ENCODE data around the gene SENP3. TPM values are rescaled to one million over a fixed set of nuclear protein-coding genes. Genes with fewer than 3 reads are reported as not detected.

The SENP3 gene
- total RNA-seq, 4 donors from 2014 or later: 40.2 to 53.5 (median 51.6) TPM

DNA sequence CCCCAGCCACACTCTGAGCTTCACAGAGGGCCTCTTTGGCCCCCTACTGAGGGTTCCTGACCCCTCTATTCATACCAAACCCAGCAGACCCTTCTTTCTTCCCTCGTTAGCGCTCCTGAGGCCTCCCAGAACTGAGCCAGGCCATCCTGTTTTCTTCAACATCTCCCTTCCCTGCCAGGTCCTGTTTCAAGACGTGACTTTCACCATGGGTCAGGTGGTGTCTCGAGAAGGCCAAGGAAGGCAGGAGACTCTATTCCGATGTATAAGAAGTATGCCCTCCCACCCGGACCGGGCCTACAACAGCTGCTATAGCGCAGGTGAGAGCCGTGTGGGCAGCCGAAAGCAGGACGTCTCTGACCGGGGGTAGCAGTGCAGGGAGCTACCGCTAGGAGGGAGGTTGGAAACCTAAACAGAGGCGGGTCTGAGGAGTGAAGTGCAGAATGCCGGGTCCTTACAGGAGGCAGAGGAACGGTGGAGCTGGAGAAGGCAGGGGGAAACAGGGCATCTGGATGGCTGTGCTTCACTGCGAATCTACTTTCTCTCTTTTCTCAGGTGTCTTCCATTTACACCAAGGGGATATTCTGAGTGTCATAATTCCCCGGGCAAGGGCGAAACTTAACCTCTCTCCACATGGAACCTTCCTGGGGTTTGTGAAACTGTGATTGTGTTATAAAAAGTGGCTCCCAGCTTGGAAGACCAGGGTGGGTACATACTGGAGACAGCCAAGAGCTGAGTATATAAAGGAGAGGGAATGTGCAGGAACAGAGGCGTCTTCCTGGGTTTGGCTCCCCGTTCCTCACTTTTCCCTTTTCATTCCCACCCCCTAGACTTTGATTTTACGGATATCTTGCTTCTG, 1.3 kb upstream of the SENP3 start:
- TF ChIP-seq, protein P1, sequence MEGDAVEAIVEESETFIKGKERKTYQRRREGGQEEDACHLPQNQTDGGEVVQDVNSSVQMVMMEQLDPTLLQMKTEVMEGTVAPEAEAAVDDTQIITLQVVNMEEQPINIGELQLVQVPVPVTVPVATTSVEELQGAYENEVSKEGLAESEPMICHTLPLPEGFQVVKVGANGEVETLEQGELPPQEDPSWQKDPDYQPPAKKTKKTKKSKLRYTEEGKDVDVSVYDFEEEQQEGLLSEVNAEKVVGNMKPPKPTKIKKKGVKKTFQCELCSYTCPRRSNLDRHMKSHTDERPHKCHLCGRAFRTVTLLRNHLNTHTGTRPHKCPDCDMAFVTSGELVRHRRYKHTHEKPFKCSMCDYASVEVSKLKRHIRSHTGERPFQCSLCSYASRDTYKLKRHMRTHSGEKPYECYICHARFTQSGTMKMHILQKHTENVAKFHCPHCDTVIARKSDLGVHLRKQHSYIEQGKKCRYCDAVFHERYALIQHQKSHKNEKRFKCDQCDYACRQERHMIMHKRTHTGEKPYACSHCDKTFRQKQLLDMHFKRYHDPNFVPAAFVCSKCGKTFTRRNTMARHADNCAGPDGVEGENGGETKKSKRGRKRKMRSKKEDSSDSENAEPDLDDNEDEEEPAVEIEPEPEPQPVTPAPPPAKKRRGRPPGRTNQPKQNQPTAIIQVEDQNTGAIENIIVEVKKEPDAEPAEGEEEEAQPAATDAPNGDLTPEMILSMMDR (IDR thresholded peaks at IDR 0.05): peak; percentile 52 to 64
- TF ChIP-seq POLR2A (IDR thresholded peaks at IDR 0.05) (no peak), EP300 (IDR thresholded peaks at IDR 0.05) (no peak)
- WGBS: 30% methylated on average over 22 of the region's 22 CpGs
- H3K27me3 ChIP-seq: no peaks in the 10 kb centered on the region
- peaks cover 22% of the 10 kb centered on the region for H3K36me3 ChIP-seq
- DNase-seq (ENCODE audit: low spot score in 2 of 2): peak in 1 of 2 donors; percentile 82
- H3K27ac ChIP-seq: peak overlapping the region; percentile 95
- peaks cover 57% of the 10 kb centered on the region for H3K4me1 ChIP-seq
- H3K4me3 ChIP-seq: peak overlapping the region; percentile 96
- H3K9me3 ChIP-seq: no peaks in the 10 kb centered on the region

DNA sequence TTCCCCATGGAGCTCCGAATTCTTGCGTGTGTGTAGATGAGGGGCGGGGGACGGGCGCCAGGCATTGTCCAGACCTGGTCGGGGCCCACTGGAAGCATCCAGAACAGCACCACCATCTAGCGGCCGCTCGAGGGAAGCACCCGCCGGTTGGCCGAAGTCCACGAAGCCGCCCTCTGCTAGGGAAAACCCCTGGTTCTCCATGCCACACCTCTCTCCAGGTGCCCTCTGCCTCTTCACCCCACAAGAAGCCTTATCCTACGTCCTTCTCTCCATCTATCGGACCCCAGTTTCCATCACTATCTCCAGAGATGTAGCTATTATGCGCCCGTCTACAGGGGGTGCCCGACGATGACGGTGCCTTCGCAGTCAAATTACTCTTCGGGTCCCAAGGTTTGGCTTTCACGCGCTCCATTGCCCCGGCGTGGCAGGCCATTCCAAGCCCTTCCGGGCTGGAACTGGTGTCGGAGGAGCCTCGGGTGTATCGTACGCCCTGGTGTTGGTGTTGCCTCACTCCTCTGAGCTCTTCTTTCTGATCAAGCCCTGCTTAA, 617 bp upstream of the SENP3 start:
- H3K27ac ChIP-seq: peak overlapping the region; percentile 95
- peaks cover 29% of the 10 kb centered on the region for H3K36me3 ChIP-seq
- DNase-seq (ENCODE audit: low spot score in 2 of 2): peak; percentile 96
- H3K27me3 ChIP-seq: no peaks in the 10 kb centered on the region
- H3K4me1 ChIP-seq: peaks cover 57% of the 10 kb centered on the region
- peak overlapping the region; percentile 96 for H3K4me3 ChIP-seq
- H3K9me3 ChIP-seq: no peaks in the 10 kb centered on the region
- under 1% methylated on average over 29 of the region's 32 CpGs for WGBS
- no peak for TF ChIP-seq POLR2A (IDR thresholded peaks at IDR 0.05)
- TF ChIP-seq EP300 (IDR thresholded peaks at IDR 0.05): no peak
- peak in 1 of 3 donors; percentile 51 for TF ChIP-seq POLR2AphosphoS5 (IDR thresholded peaks at IDR 0.05)
- TF ChIP-seq, protein P1 (IDR thresholded peaks at IDR 0.05): peak; percentile 76 to 86

DNA sequence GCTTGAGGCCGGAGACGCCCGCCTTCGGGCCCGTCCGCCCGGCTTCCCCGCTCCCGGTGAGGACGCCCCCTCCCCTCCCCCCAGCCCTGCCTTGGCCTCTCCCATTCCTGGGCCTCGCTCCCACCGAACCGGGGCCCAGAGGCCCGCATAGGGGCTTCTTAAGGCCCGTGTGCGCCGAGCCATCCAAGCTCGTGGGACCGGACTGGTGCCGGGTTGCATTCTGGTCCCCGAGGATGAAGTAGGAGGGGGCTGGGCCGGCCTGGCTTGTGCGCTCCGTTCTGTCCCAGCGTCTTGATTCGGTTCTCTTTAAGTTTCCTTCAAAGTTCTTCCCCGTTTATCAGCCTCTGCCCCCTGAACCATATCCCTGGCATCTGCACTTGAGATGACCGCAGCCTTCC, 488 bp downstream of the SENP3 start:
- Histone ChIP-seq H3K9me3 (no peaks in the 10 kb centered on the region), H3K4me1 (peaks cover 54% of the 10 kb centered on the region), H3K4me3 (peak overlapping the region; percentile 96), H3K27me3 (no peaks in the 10 kb centered on the region), H3K36me3 (peaks cover 40% of the 10 kb centered on the region), H3K27ac (peak overlapping the region; percentile 95)
- no peak for DNase-seq (ENCODE audit: low spot score in 2 of 2)
- no peak for TF ChIP-seq EP300 (IDR thresholded peaks at IDR 0.05)
- TF ChIP-seq POLR2AphosphoS5 (IDR thresholded peaks at IDR 0.05): no peak
- no peak for TF ChIP-seq POLR2A (IDR thresholded peaks at IDR 0.05)
- TF ChIP-seq, protein P1 (IDR thresholded peaks at IDR 0.05): no peak
- under 1% methylated on average over 14 of the region's 28 CpGs for WGBS

DNA sequence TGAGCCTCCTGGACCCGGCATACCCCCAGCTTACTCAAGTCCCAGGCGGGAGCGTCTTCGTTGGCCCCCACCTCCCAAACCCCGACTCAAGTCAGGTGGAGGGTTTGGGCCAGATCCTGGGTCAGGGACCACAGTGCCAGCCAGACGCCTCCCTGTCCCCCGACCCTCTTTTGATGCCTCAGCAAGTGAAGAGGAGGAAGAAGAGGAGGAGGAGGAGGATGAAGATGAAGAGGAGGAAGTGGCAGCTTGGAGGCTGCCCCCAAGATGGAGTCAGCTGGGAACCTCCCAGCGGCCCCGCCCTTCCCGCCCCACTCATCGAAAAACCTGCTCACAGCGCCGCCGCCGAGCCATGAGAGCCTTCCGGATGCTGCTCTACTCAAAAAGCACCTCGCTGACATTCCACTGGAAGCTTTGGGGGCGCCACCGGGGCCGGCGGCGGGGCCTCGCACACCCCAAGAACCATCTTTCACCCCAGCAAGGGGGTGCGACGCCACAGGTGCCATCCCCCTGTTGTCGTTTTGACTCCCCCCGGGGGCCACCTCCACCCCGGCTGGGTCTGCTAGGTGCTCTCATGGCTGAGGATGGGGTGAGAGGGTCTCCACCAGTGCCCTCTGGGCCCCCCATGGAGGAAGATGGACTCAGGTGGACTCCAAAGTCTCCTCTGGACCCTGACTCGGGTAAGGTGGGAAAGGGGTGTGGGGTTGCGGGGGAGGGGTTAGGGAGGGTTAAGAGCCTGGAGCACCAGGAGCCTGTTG, 1.6 kb downstream of the SENP3 start:
- Histone ChIP-seq H3K27ac (no peak overlapping the region), H3K27me3 (no peaks in the 10 kb centered on the region), H3K4me1 (peaks cover 44% of the 10 kb centered on the region), H3K36me3 (peaks cover 47% of the 10 kb centered on the region), H3K9me3 (no peaks in the 10 kb centered on the region), H3K4me3 (peak overlapping the region; percentile 96)
- TF ChIP-seq EP300 (IDR thresholded peaks at IDR 0.05) (no peak), POLR2AphosphoS5 (IDR thresholded peaks at IDR 0.05) (no peak), POLR2A (IDR thresholded peaks at IDR 0.05) (no peak)
- TF ChIP-seq, protein P1 (IDR thresholded peaks at IDR 0.05): no peak
- 83% methylated on average over 8 of the region's 30 CpGs for WGBS
- DNase-seq (ENCODE audit: low spot score in 2 of 2): no peak

DNA sequence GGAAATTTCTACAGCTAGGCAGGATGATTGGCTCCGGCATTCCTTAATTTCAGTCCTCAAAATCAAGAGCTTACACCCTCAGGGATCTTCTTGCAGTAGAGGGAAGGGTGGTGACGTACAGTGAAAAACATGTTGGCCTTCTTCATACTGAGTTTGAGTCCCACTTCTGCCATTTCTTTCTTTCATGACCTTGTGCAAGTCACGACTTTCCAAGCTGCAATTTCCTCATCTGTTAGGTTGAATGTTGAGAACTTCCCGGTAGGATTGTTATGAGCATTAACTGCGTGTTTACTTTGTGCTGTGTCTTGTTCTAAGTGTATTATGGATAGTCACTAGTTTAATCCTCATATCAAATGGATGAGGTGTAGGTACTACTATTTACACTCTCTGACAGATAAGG, 7.9 kb downstream of the SENP3 start:
- Histone ChIP-seq H3K9me3 (no peaks in the 10 kb centered on the region), H3K4me3 (no peak overlapping the region), H3K4me1 (peaks cover 18% of the 10 kb centered on the region), H3K36me3 (peaks cover 65% of the 10 kb centered on the region), H3K27ac (no peak overlapping the region), H3K27me3 (no peaks in the 10 kb centered on the region)
- 81% methylated on average over 5 of the region's 5 CpGs for WGBS
- no peak for TF ChIP-seq POLR2AphosphoS5 (IDR thresholded peaks at IDR 0.05)
- TF ChIP-seq POLR2A (IDR thresholded peaks at IDR 0.05): no peak
- no peak for TF ChIP-seq EP300 (IDR thresholded peaks at IDR 0.05)
- TF ChIP-seq, protein P1 (IDR thresholded peaks at IDR 0.05): no peak
- DNase-seq (ENCODE audit: low spot score in 2 of 2): no peak

Data from suprapubic skin (tissue), 4 donors.